ENCODE data around the gene CD200R1L.
"Not testable (repeated sequence)": the region's sequence is repeated elsewhere in the genome, so short reads cannot be mapped to it uniquely, and the experiment has no call there.

The CD200R1L gene, protein sequence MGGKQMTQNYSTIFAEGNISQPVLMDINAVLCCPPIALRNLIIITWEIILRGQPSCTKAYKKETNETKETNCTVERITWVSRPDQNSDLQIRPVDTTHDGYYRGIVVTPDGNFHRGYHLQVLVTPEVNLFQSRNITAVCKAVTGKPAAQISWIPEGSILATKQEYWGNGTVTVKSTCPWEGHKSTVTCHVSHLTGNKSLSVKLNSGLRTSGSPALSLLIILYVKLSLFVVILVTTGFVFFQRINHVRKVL
- total RNA-seq: 0 reads per million in 3 experiments

- no peak for DNase-seq
Observed at GRCh38 chr3:112846764-112847163, at the start of gene CD200R1L. Gene CD200R1L, minus strand, starts transcription at chr3:112846864. Its CDS starts 17,497 bp downstream, at chr3:112829367.

DNA sequence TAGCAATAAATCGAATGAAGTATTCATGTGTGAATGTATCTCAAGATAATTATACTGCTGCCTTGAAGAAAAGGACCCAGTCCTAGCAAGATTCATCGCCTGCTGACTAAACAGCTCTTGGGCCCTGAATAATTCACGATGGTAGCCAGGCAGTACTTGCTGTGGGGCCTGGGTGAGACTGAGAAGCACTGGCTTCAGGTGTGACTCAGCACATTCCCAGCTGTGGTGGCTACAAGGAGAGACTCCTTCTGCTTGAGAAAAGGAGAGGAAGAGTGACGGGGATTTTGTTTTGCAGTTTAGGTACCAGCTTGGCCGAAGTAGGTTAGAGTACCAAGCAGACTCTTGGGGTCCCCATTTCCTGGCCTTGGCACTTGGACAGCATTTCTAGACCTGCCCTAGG lies 47.6 kb upstream of the CD200R1L start:
- no peak for DNase-seq

GRCh38 chr3:112889357-112889756 lies 42.7 kb upstream of the CD200R1L start:
- no peak for DNase-seq

DNA sequence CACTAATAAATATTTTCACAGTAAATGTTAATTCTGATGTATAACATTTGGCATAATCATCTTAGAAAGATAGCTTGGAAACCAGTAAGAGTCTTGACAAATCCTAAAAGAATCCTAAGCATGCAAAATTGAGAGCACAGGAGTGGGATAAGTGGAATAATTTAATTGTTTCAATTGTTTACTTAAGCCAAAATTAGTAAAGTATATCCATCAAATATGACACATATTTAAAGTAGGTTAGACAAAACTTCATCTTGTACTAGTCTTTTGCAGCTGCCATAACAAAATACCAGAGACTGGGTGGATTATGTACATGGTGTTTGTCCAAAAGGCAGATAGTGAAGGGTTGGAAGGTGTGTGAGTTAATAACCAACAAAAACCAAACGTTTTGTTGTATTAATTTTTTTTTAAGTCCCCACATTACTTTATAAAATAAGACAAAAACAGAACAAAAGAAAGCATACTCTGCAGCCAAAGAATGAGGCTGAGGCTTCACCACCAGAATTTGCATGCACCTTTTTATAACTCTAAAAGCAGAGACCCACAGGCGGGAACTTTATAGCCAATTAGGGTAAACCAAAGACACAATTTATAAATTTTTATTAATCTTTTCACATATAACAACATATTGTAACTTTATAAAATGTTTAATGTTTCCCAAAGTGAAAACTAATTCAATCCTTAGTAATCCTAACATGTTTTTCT lies 41.9 kb upstream of the CD200R1L start:
- DNase-seq: no peak

DNA sequence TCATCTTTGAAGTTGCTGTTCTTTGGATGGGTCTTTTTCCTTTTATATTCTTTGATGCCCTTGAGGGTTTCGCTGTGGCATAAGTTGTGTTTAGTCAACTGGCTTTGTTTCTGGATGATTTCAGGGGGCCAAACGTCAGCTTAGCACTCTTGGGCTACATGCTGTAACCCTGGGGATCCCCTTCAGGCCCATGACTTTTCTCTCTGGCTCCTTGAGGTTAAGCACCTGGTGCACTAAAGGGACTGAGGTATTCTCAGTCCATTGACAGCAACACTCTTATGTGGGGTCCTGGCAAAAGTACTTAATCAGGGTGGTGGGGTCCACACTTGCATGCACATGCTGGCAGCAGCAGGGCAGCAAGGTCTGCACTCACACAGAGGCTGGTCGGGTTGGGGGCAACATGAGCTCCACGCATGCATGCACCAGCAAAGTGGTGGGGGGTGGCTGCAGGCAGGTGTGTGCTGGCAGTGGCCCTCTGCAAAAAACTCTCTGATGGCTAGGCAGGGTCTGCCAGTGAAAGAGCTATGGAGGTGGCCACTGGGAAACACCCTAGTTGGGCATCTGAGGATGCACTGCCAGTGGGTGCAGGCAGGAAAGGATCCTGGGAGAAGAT lies 38.1 kb upstream of the CD200R1L start:
- DNase-seq: no peak

- DNase-seq: no peak
Observed at GRCh38 chr3:112881891-112882290, 35.2 kb upstream of the CD200R1L start.

- no peak for DNase-seq
Observed at GRCh38 chr3:112875561-112875960, 28.9 kb upstream of the CD200R1L start.

DNA sequence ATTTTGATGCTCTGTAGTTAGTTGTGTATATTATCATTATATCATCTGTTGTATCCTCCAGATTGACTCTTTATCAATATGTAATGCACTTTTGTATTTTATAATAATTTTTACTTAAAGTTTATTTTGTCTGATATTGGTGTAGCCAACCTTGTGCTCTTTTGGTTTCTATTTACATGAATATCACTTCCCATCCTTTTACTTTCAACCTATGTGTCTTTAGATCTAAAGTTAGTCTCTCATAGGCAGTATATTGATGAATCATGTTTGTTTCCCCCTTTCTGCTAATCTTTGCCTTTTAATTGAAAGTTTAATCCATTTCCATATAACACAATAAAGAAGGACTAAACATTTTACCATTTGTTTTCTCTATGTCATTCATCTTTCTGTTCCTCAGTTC lies 28.1 kb upstream of the CD200R1L start:
- no peak for DNase-seq

- no peak for DNase-seq
Observed at GRCh38 chr3:112873632-112874031, 27.0 kb upstream of the CD200R1L start.

- DNase-seq: no peak
Observed at GRCh38 chr3:112871735-112872134, 25.1 kb upstream of the CD200R1L start.

DNA sequence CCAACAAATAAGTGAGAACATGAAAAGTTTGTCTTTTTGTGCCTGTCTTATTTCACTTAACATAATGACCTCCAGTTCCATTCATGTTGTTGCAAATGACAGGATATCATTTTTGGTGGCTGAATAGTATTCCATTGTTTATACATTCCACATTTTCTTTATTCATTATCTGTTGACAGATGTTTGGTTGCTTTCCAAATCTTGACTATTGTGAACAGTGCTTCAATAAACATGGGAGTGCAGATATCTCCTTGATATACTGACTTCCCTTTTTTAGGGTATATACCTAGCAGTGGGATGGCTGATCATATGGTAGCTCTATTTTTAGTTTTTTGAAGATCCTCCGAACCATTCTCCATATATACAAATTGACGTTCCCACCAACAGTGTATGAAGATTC lies 19.1 kb upstream of the CD200R1L start:
- DNase-seq: no peak

- no peak for DNase-seq
Observed at GRCh38 chr3:112860898-112861297, 14.2 kb upstream of the CD200R1L start.

- DNase-seq: no peak
Observed at GRCh38 chr3:112858410-112859069, 11.9 kb upstream of the CD200R1L start.

GRCh38 chr3:112857526-112857925 lies 10.9 kb upstream of the CD200R1L start:
- no peak for DNase-seq

GRCh38 chr3:112856537-112856936 lies 9.9 kb upstream of the CD200R1L start:
- DNase-seq: peak; percentile 57

DNA sequence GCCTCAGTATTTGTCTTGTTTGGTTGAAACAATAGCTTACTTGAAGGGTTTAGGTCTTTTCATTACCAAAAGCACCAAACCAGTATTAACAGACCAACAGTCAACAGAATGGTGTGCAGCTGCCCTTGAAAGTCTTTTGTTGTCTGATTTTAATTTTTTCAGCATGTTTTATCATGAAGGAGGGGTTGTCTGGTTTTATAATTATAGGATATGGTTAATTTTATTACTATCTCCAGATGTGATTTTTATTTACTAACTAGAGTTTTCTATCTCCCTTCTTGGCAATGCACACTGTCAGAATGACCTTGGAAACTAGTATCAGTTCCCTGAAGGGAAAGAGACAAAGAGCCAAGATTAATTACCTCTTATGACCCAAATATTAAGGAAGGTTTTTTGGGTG lies 9.2 kb upstream of the CD200R1L start:
- DNase-seq: no peak

GRCh38 chr3:112855074-112855473 lies 8.4 kb upstream of the CD200R1L start:
- DNase-seq: not testable (repeated sequence)

DNA sequence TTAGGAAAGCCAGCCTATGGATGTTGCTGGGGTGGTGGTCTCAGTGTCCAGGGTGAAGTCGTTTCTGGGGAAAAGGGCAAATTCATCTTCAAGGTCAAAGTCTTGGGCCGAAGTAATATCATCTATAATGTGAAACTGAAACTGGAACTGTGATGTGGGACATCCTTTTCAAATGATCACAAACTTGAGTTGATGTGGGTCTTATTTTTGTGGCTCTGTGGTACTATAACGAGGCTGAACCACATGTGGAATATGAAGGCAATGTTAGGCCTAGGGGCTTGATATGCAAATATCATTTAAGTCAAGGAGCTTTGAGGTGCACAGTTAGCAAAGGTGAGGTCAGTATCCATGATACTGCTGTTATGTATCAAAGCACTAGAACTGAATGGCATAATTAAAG lies 1.5 kb upstream of the CD200R1L start:
- peak; percentile 27 for DNase-seq

- DNase-seq: peak; percentile 49
Observed at GRCh38 chr3:112847692-112848091, 1.0 kb upstream of the CD200R1L start.

- DNase-seq: no peak
Observed at GRCh38 chr3:112845772-112846171, 892 bp downstream of the CD200R1L start.

- DNase-seq: no peak
Observed at GRCh38 chr3:112829046-112829445, 17.6 kb downstream of the CD200R1L start.

DNA sequence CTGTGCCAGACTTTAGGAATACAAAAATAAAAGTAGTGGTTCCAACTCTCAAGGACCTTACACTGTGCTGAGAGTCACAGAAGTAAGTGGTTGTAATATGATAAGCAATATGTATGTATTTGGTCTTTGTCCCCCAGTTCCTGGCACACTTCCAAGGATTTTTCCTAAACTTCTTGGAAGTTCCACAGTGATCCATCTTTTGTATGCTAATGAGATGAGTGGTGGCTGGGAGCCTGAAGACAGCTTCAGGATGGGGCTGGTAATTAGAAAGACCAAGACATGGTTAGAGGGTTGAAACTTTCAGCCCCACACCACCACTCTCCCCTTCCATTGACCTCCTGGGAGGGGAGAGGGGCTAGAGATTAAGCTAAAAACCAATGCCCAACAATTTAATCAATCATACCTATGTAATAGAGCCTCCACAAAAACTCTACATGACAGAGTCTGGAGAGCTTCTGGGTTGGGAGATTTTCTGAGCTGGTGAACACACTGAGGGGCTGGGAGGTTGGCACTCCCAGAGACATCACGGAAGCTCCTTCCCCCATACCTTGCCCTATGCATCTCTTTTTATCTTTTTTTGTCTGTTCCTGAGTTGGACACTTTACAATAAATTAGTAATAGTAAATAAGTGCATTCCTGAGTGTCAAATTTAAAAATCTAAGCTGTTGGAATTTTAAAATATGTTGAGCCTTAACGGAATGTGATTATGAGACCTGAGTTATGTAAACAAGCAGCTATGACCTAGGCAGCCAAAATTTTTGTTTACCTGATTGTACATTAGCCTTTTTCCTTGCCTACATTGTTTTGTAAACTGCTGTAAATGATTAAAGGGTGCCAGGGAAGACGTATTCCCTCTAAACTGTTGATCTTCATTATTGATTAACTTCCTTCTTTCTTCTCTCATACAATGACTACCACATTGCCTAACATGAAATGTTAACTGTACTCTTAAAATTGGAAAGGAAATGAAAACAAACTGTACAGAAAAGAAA lies 24.3 kb downstream of the CD200R1L start:
- no peak for DNase-seq
